MM.1S (cell line): ENCODE results near the gene CTNNBL1.

ENCODE experiments used
- EZH2 ChIP-seq: fragments of 300-600 bp; sonication (generic); optimal IDR thresholded peaks from 2 replicates; pipeline ENCODE3; 2017; ENCODE audit warnings: low read depth, mild to moderate bottlenecking, antibody characterized with exemption, low read length, mixed read lengths
- EZH2phosphoT487 ChIP-seq: fragments of 300-600 bp; sonication (generic); IDR thresholded peaks from 2 replicates; pipeline ENCODE4 v1.6.1; 2018; ENCODE audit warnings: antibody characterized with exemption, low read length
- TF ChIP-seq, protein P1 (sequence below): fragments of 300-600 bp; sonication (generic); IDR thresholded peaks from 2 replicates; pipeline ENCODE4 v1.5.1; 2016; ENCODE audit warnings: antibody characterized with exemption, low read length, mixed read lengths

DNA sequence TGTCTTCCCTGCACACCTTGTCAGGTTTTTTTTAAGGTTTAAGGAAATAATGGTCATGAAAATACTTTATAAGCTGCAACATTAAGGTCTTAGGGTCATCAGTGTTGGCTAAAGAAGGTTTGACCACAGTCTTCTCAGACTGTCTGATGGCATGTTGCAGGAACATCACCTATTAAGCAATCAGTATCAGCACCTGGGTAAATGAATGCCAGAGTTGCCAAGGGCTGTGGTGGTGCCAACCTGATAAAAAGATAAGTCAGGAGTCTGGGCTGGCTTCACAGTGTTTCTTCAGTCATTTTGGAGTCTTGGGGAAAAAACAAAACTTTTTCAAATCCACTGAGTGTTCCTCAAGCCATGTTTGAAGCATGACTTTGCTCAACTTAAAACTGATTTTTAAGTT is 147.6 kb downstream of the CTNNBL1 start:
- TF ChIP-seq, protein P1, sequence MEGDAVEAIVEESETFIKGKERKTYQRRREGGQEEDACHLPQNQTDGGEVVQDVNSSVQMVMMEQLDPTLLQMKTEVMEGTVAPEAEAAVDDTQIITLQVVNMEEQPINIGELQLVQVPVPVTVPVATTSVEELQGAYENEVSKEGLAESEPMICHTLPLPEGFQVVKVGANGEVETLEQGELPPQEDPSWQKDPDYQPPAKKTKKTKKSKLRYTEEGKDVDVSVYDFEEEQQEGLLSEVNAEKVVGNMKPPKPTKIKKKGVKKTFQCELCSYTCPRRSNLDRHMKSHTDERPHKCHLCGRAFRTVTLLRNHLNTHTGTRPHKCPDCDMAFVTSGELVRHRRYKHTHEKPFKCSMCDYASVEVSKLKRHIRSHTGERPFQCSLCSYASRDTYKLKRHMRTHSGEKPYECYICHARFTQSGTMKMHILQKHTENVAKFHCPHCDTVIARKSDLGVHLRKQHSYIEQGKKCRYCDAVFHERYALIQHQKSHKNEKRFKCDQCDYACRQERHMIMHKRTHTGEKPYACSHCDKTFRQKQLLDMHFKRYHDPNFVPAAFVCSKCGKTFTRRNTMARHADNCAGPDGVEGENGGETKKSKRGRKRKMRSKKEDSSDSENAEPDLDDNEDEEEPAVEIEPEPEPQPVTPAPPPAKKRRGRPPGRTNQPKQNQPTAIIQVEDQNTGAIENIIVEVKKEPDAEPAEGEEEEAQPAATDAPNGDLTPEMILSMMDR: no peak
- TF ChIP-seq EZH2 (no peak), EZH2phosphoT487 (no peak)
